ENCODE measurements around the gene TNFRSF18.
"Not testable (repeated sequence)": the region's sequence is repeated elsewhere in the genome, so short reads cannot be mapped to it uniquely, and the experiment has no call there.

Gene TNFRSF18, protein sequence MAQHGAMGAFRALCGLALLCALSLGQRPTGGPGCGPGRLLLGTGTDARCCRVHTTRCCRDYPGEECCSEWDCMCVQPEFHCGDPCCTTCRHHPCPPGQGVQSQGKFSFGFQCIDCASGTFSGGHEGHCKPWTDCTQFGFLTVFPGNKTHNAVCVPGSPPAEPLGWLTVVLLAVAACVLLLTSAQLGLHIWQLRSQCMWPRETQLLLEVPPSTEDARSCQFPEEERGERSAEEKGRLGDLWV

DNA sequence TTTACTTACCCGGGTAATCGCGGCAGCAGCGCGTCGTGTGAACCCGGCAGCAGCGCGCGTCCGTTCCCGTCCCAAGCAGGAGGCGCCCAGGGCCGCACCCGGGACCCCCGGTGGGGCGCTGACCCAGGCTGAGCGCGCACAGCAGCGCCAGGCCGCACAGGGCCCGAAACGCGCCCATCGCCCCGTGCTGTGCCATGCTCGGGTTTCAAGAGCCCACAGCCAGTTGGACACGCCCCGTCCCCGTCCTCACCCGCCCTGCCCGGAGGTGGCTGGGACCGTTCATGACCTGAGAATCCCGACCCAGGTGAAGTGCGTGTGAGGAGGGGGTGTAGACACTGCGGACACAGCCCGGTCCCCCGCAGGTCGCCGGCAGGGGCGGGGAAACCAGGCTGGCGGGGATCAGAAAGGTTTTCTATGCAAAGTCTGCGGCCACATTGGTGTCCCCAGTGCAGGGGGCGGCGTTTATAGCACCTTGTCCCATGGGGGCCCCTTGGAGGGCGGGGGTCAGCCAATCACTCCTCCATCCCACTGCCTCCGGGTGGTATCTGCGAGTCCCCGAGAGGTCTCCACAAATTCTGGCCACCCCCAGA lies at the start of gene TNFRSF18:
TSS of gene TNFRSF18 (minus strand) at position 217 of the 590 bp plus-strand sequence. CDS start at position 196, 21 bp downstream.
- DNase-seq (ENCODE audit: extremely low spot score, insufficient read length, low read depth) (no peak), FAIRE-seq (peak; percentile 67)

DNA sequence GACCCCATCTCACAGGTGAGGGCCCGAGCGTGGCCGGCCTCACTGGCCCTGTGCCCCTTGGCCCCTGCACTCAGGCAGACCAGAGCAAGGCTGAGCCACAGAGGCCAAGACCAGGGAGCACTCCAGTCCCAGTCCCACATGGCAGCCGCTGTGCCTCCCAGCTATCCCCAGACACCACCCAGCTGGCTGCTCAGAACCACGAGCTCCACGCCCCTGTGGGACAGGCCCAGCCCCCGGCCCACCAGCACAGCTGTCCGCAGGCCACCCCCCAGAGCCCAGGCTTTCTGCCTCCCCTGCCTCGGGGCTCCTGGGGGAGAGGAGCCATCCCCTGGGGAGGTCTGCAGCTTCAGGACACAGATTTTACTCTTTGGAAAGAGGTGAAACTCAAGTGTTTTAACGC lies 49.2 kb upstream of the TNFRSF18 start:
- DNase-seq (ENCODE audit: extremely low spot score, insufficient read length, low read depth), result no peak
- FAIRE-seq, result no peak

DNA sequence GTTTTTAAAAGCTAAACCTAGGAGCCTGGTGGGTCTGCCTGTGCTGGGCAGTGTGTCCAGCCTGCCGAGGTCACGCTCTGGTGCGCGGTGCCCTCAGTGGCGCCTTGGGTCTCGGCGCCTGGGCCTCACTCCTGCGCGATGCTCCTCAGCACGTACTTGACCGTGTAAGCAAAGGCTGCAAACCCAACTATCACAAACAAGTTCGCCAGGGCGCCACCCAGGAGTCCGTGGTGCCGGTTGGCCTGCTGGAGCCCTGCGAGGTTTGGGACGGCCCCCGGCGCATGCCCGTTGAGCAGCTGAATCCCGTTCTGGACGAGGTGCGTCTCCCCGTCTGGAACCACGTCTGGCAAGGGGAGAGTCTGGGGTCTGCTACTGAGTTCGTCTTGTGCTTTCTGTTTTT lies 48.7 kb upstream of the TNFRSF18 start:
- FAIRE-seq (no peak), DNase-seq (ENCODE audit: extremely low spot score, insufficient read length, low read depth) (no peak)

DNA sequence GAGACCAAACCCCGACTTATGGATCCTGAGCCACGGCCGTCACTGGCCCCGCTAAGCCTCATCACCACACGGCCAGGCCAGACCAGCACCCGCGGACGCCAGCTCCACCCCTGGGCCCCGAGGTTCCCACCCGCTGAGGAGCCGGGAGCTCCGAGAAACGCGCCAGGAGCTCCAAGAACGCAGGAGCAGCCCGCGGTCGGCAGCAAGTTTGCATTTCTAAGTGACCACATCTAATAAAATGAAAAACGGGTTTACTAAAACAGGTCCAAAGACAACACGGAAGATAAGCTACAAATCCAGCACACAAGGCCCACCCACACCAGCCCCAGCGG lies 48.2 kb upstream of the TNFRSF18 start:
- FAIRE-seq (no peak), DNase-seq (ENCODE audit: extremely low spot score, insufficient read length, low read depth) (no peak)

- DNase-seq (ENCODE audit: extremely low spot score, insufficient read length, low read depth), result no peak
- FAIRE-seq, result no peak
These were observed 47.7 kb upstream of the TNFRSF18 start for GRCh38 chr1:1253972-1254666.

DNA sequence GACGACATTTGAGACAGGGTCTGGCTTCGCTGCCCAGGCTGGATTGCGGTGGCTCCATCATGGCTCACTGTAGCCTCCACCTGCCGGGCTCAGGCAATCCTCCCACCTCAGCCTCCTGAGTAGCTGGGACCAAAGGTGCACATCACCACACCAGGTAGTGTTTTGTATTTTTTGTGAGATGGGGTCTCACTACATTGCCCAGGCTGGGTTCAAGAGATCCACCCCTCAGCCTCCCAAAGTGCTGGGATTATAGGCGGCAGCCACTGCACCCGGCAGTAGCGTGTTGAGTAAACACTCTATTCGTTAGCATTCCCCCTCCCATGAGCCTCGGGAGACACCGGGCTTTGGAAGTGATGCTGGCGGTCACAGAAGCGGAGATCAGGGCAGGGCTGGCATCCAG lies 46.9 kb upstream of the TNFRSF18 start:
- FAIRE-seq, result no peak
- no peak for DNase-seq (ENCODE audit: extremely low spot score, insufficient read length, low read depth)

DNA sequence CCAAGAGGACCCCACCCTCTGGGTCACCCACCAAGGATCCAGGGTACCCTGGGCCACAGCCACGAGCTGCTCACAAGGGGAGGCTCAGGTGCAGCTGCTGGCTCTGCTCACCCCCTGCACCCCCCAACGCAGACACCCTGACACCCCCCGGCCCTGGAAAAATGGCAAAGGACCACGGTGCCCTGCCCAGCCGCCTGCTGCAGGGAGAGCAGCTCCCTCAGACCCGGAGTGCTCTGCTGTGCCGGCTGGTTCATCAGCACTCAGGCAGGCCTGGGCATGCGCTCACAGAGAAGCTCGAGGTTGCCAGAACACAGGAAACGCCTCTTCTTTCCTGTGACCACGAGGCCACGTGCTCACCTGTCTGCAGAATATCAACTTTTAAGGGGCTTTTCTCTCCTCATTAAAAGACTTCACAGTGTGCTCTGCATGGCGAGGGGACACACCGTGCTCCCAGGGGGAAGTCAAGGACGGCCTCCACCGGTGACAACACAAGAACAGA lies 44.4 kb upstream of the TNFRSF18 start:
- DNase-seq (ENCODE audit: extremely low spot score, insufficient read length, low read depth) (peak; percentile 78), FAIRE-seq (peak; percentile 96)

DNA sequence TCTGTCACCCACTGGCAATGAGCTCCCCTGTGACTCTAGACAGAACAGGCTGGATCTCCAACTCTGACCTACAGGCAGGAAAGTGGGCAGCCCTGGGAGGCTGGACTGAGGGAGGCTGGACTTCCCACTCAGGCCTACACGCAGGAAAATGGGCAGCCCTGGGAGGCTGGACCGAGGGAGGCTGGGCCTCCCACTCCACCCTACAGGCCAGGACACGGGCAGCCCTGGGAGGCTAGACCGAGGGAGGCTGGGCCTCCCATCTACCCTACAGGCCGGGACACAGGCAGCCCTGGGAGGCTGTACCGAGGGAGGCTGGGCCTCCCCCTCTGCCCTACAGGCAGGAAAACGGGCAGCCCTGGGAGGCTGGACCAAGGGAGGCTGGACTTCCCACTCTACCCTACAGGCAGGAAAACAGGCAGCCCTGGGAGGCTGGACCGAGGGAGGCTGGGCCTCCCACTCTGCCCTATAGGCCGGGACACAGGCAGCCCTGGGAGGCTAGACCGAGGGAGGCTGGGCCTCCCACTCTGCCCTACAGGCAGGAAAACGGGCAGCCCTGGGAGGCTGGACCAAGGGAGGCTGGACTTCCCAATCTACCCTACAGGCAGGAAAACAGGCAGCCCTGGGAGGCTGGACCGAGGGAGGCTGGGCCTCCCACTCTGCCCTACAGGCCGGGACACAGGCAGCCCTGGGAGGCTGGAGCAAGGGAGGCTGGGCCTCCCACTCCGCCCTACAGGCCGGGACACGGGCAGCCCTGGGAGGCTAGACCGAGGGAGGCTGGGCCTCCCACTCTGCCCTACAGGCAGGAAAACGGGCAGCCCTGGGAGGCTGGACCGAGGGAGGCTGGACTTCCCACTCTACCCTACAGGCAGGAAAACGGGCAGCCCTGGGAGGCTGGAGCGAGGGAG lies 41.9 kb upstream of the TNFRSF18 start:
- not testable (repeated sequence) for DNase-seq (ENCODE audit: extremely low spot score, insufficient read length, low read depth); FAIRE-seq

GRCh38 chr1:1247341-1247913 lies 41.0 kb upstream of the TNFRSF18 start:
- FAIRE-seq, result no peak
- DNase-seq (ENCODE audit: extremely low spot score, insufficient read length, low read depth), result no peak

DNA sequence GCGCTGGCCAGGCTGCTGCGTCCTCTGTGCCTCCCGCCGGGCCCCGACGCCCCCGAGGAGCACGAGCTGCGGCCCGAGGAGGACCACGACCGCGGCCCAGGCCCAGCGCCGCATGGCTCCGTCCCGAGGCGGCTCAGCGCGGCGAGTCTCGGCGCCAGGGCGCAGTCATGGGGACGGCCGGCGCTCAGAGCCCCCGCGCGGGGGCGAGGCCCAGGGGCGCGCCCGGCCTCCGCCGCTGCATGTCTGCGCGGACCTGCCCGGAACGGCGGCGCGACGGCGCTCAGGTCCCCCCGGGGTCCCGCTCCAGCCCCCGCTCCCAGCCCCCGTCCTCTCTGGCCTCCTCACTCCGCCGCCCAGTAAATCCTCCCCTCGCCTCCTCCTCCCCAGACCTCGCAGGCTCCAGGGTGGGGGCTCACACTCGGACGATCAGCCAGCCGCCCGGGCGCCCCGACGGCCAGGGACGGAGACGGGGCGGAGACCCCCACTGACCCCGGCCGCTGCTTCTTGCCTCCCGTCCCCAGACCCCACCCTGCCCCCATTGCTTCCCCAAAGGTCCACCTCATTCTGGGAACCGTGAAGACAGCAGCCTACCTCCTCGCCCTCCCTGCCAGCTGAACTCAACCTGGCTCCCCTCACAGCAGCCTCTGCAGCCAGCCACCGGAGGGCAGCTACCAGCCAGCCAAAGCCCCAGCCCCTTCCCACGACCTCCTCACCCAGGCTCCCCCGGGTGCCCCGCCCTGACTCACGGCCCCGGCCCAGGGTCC lies 40.4 kb upstream of the TNFRSF18 start, which contains the start of gene C1QTNF12:
TSS of gene C1QTNF12 (minus strand) at position 146 of the 764 bp plus-strand sequence. CDS start at position 114, 32 bp downstream.
- FAIRE-seq (no peak), DNase-seq (ENCODE audit: extremely low spot score, insufficient read length, low read depth) (no peak)

- no peak for FAIRE-seq
These were observed 39.6 kb upstream of the TNFRSF18 start for GRCh38 chr1:1245817-1246576.

DNA sequence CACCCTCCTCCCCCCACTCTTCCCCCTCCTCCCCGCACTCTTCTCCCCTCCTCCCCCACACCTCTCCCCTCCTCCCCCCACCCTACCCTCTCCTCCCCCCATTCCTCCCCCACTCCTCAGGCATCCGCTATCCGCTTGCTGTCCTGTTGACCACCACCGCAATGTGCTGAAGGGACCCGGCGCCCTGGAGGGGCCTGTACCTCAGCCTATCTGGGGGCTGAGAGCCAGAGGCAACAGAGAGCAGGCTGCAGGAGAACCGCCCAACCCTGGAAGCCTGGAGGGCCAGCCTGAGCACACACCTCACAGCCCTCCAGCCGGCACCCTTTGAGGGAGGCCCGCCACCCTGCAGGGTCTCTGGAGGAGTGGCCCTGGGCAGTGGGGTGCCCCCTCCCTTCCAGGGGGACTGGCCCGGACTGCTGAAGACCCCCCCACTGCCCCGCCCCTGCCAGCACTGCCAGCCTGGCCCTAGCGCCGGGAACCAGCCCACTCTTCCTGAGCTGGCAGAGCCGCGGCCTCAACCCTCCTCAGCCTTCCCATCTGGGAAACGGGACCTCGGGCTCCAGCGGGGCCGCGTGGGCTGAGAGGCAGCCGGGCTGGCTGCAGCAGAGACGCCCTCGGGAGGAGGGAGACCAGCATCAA lies 38.9 kb upstream of the TNFRSF18 start:
- DNase-seq (ENCODE audit: extremely low spot score, insufficient read length, low read depth) (no peak), FAIRE-seq (no peak)

More at GRCh38 chr1:1245817-1246576, 39.6 kb upstream of the TNFRSF18 start:
- DNase-seq (ENCODE audit: extremely low spot score, insufficient read length, low read depth), result no peak

- DNase-seq (ENCODE audit: extremely low spot score, insufficient read length, low read depth), result no peak
These were observed 37.9 kb upstream of the TNFRSF18 start for GRCh38 chr1:1244192-1244811.

DNA sequence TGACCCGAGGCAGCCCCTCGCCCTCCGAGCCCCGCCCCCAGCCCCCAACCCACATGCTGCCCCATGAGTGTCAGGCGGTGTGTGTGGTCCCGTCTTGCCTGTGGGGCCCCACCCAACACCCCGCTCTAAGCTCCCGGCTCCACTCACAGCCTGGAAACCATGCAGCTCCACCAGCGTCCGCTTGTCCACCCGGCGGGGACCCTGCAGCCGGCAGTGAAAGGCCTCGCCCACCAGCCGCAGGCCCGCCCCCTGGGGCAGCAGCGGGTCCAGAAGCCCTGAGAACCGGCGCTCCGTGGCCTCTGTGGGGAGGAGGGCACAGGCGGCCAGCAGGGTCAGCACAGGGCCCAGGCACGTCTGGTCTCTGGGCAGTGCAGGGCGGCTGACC lies 37.4 kb upstream of the TNFRSF18 start:
- FAIRE-seq, result no peak
- no peak for DNase-seq (ENCODE audit: extremely low spot score, insufficient read length, low read depth)

More at GRCh38 chr1:1244192-1244811, 37.9 kb upstream of the TNFRSF18 start:
- no peak for FAIRE-seq

- no peak for DNase-seq (ENCODE audit: extremely low spot score, insufficient read length, low read depth)
- no peak for FAIRE-seq
These were observed 36.9 kb upstream of the TNFRSF18 start for GRCh38 chr1:1243266-1243660.

DNA sequence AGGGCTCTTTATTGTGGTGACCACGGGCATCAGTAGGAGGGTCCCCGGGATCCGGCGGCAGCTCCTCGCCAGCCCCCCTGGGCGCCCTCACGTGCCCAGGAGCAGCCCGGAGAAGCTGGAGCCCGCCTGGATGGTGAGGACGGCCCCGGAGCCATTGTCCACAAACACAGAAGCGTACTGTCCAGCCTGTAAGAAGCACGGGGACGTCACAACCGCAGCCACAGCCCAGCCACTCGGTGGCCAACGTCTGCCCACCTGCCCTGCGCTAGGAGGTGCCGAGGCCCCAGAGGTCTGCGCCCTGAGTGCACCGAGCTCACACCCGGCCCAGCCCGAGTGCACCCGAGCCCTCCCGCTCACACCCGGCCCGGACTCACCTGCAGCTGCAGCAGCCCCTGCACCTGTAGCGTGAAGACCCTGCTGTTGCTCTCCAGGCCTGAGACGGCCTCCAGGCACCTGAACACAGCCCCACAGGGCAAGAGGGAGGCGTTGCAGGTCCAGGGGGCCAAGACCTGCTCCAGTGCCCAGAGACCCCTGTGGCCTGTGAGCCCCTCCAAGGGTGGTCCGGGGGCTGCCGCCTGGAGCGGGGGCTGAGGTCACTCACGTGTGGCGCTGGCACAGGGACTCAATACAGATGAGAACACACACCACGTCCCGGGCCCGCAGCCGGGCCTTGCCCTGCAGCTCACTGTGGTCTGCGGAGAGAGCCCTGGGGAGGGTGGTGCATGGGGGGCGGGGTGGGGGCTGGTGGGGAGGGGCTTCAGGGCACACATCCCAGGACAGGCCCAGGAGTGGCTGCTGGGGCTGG lies 36.3 kb upstream of the TNFRSF18 start:
- DNase-seq (ENCODE audit: extremely low spot score, insufficient read length, low read depth) (no peak), FAIRE-seq (no peak)

All from GM18507 (cell line).